Smooth muscle cell (in vitro differentiated cells): ENCODE results near the gene LGI2. TPM values are rescaled to one million over a fixed set of nuclear protein-coding genes. Genes with fewer than 3 reads are reported as not detected.
A peak's percentile ranks its signal among the peaks of the same experiment; 100 is the strongest.

Experiments
- DNase-seq: peaks from one replicate; lab custom pipeline; 2025; ENCODE audit not compliant: unreplicated experiment; lab: John Stamatoyannopoulos, UW
- H2AFZ ChIP-seq: fragments of 200-600 bp; sonication (generic); 2 replicates; pipeline ENCODE4 v1.6.0; 2016; ENCODE audit warnings: antibody characterized with exemption, low read depth, mild to moderate bottlenecking
- H3F3A ChIP-seq: fragments of 200-600 bp; sonication (generic); 2 replicates; pipeline ENCODE4 v1.6.0; 2017; ENCODE audit warnings: antibody characterized with exemption, low read depth
- H3K27ac ChIP-seq: fragments of 200-600 bp; sonication (generic); 2 replicates; pipeline ENCODE4 v1.5.1; 2016; ENCODE audit warnings: low read depth, mild to moderate bottlenecking
- H3K27me3 ChIP-seq: fragments of 200-600 bp; sonication (generic); 2 replicates; pipeline ENCODE4 v1.6.1; 2016; ENCODE audit warnings: low read depth, mild to moderate bottlenecking
- H3K36me3 ChIP-seq: fragments of 200-600 bp; sonication (generic); 2 replicates; pipeline ENCODE4 v1.5.1; 2016; ENCODE audit warnings: low read depth
- H3K4me1 ChIP-seq: fragments of 200-600 bp; sonication (generic); 2 replicates; pipeline ENCODE4 v1.5.1; 2016; ENCODE audit warnings: low read depth
- H3K4me2 ChIP-seq: fragments of 200-600 bp; sonication (generic); 2 replicates; pipeline ENCODE4 v1.6.0; 2016; ENCODE audit warnings: mild to moderate bottlenecking
- H3K4me3 ChIP-seq: fragments of 200-600 bp; sonication (generic); 2 replicates; pipeline ENCODE4 v1.5.1; 2016; ENCODE audit warnings: mild to moderate bottlenecking
- H3K79me2 ChIP-seq: fragments of 200-600 bp; sonication (generic); 2 replicates; pipeline ENCODE4 v1.6.0; 2016; ENCODE audit warnings: low read depth, mild to moderate bottlenecking
- H3K9ac ChIP-seq: fragments of 200-600 bp; sonication (generic); 2 replicates; pipeline ENCODE4 v1.6.0; 2016; ENCODE audit warnings: low read depth
- H3K9me3 ChIP-seq: fragments of 200-600 bp; sonication (generic); replicated peaks from 2 replicates; pipeline ENCODE4 v1.5.1; 2016; ENCODE audit warnings: low read depth
- H4K20me1 ChIP-seq: fragments of 200-600 bp; sonication (generic); 2 replicates; pipeline ENCODE4 v1.6.0; 2016; ENCODE audit warnings: low read depth
- CTCF ChIP-seq: fragments of 200-600 bp; sonication (generic); IDR thresholded peaks from 2 replicates; pipeline ENCODE4 v1.5.1; 2017; ENCODE audit warnings: borderline replicate concordance, mild to moderate bottlenecking, antibody characterized with exemption; ENCODE audit not compliant: insufficient read depth, poor library complexity, severe bottlenecking
- WGBS: methylation state at CpG from one replicate; pipeline ENCODE4 v1.1.7; 2016; ENCODE audit warnings: low lambda C conversion rate; 5-methylcytosine and 5-hydroxymethylcytosine counted together
- polyA plus RNA-seq: library from polyadenylated mRNA; unstranded; fragments of >200 nt; fragmentation: Nextera tagmentation; extraction: Ambion mirVana; gene quantifications from 2 replicates; pipeline ENCODE4 v1.2.1, GENCODE V29; 2016
- total RNA-seq: library from RNA; depleted of rRNA; stranded (reverse); fragments of >200 nt; gene quantifications from 2 replicates; pipeline ENCODE4 v1.2.3, GENCODE V29; 2014

LGI2 gene
- total and polyA plus RNA-seq, 2 experiments from 2014 or later: 3.1 to 9.3 TPM

DNA sequence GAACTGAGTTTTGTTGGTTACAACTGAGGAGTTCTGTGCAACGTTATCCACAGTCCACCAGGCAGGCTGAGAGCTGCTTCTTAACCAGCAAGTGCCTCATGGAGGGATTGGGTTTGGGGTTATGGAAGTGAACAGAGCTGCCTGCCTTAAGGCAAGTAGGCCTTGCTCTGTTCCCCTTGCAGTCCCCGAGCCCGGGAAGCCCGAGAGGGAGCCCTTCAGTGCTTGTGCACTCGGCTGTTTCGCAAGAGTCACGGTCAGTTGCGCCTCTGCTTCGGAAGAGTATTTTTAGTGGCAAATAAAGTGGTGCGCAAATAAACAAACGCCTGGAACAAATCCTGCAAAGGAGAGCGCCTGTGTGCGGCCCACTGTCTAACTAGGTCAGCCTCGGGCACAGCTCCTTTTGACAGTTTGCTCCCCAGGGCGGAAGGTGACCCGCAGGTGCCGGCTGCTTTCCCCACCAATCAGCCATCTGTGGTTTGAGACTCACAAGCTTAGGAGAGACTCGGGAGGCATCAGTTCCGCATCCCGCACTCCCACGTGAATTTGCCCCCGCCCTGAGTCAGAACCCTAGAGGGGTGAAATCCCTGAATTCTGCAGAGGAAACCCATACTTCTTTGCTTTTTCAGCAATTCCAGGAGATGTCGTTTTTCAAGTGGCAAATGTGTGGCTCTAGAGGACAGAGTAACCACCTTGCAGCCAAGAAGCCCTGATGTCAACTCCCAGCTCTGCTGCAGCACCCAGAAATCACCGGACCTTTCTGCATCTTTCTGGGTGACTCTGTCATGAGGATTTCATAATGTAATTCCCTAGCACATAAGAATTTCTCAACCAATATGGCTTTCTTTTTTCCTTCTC is 56.8 kb downstream of the LGI2 start:
- no peaks in the 10 kb centered on the region for H3K27me3 ChIP-seq
- WGBS: 71% methylated on average over 24 of the region's 24 CpGs
- DNase-seq: no peak
- H3K9me3 ChIP-seq: no peaks in the 10 kb centered on the region
- TF ChIP-seq CTCF: no peak
- H4K20me1 ChIP-seq: no peaks in the 10 kb centered on the region
- no peaks in the 10 kb centered on the region for H3K79me2 ChIP-seq
- no peak overlapping the region for H3K4me3 ChIP-seq
- H2AFZ ChIP-seq: peak overlapping the region; percentile 54
- H3K27ac ChIP-seq: no peak overlapping the region
- no peaks in the 10 kb centered on the region for H3F3A ChIP-seq
- no peak overlapping the region for H3K4me2 ChIP-seq
- H3K9ac ChIP-seq: no peak overlapping the region
- H3K4me1 ChIP-seq: no peaks in the 10 kb centered on the region
- no peaks in the 10 kb centered on the region for H3K36me3 ChIP-seq

DNA sequence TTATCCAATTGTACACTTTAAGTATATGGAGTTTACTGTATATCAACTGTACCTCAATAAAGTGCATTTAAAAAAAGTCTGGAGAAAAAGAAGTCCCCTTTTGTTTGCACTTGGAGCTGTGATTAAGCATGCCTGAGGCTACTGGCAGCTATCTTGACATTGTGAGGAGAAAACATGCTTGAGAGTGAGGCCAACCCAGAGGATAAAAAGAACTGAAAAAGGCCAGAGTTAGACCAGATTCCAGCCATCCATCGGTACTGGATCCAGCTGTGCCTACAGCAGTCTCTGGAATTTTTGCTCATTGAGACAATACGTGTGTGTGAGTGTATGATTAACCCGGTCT is 57.4 kb downstream of the LGI2 start:
- Histone ChIP-seq H3K9ac (no peak overlapping the region), H4K20me1 (no peaks in the 10 kb centered on the region), H3K79me2 (no peaks in the 10 kb centered on the region), H3K9me3 (no peaks in the 10 kb centered on the region), H3K4me1 (no peaks in the 10 kb centered on the region), H3K4me2 (no peak overlapping the region), H3K27me3 (no peaks in the 10 kb centered on the region), H3K4me3 (no peak overlapping the region), H3F3A (no peaks in the 10 kb centered on the region), H2AFZ (peak overlapping the region; percentile 54), H3K36me3 (no peaks in the 10 kb centered on the region), H3K27ac (no peak overlapping the region)
- 3% methylated on average over 3 of the region's 3 CpGs for WGBS
- DNase-seq: no peak
- no peak for TF ChIP-seq CTCF

- Histone ChIP-seq H4K20me1 (no peaks in the 10 kb centered on the region), H2AFZ (no peak overlapping the region), H3K9me3 (no peaks in the 10 kb centered on the region), H3K9ac (no peak overlapping the region), H3K36me3 (no peaks in the 10 kb centered on the region), H3K4me3 (no peak overlapping the region), H3K79me2 (no peaks in the 10 kb centered on the region), H3K27me3 (no peaks in the 10 kb centered on the region), H3F3A (no peaks in the 10 kb centered on the region), H3K4me2 (no peak overlapping the region), H3K27ac (no peak overlapping the region), H3K4me1 (no peaks in the 10 kb centered on the region)
- TF ChIP-seq CTCF: no peak
- 92% methylated on average over 7 of the region's 7 CpGs for WGBS
- DNase-seq: no peak
Observed at GRCh38 chr4:24971192-24971591, 59.6 kb downstream of the LGI2 start.

DNA sequence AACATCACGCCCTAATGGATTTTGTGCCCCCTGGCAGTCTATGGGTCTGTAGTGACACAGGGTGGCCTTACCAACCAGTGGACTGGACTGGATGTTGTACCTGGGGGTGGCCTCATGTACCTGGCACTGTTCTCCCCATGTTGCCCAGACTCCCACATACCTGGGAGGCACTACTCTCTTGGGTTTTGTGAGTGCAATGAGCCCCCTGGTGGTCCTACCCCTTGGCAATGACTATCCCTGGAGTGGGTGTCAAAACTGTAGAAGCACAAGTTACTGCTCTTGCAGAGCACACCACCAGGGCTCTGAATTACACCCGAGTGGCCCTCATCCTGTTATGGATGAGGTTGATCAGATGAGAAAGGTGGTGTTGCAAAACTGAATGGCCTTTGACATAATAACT is 60.1 kb downstream of the LGI2 start:
- H4K20me1 ChIP-seq: no peaks in the 10 kb centered on the region
- H3F3A ChIP-seq: no peaks in the 10 kb centered on the region
- H3K27me3 ChIP-seq: no peaks in the 10 kb centered on the region
- H2AFZ ChIP-seq: no peak overlapping the region
- no peak overlapping the region for H3K27ac ChIP-seq
- H3K9ac ChIP-seq: no peak overlapping the region
- no peak for DNase-seq
- H3K9me3 ChIP-seq: no peaks in the 10 kb centered on the region
- 83% methylated on average over 2 of the region's 2 CpGs for WGBS
- H3K4me2 ChIP-seq: no peak overlapping the region
- no peaks in the 10 kb centered on the region for H3K36me3 ChIP-seq
- no peak overlapping the region for H3K4me3 ChIP-seq
- H3K79me2 ChIP-seq: no peaks in the 10 kb centered on the region
- no peak for TF ChIP-seq CTCF
- no peaks in the 10 kb centered on the region for H3K4me1 ChIP-seq
